ENCODE measurements around the gene KCNIP2.
A peak's percentile ranks its signal among the peaks of the same experiment; 100 is the strongest.

KCNIP2 gene

DNA sequence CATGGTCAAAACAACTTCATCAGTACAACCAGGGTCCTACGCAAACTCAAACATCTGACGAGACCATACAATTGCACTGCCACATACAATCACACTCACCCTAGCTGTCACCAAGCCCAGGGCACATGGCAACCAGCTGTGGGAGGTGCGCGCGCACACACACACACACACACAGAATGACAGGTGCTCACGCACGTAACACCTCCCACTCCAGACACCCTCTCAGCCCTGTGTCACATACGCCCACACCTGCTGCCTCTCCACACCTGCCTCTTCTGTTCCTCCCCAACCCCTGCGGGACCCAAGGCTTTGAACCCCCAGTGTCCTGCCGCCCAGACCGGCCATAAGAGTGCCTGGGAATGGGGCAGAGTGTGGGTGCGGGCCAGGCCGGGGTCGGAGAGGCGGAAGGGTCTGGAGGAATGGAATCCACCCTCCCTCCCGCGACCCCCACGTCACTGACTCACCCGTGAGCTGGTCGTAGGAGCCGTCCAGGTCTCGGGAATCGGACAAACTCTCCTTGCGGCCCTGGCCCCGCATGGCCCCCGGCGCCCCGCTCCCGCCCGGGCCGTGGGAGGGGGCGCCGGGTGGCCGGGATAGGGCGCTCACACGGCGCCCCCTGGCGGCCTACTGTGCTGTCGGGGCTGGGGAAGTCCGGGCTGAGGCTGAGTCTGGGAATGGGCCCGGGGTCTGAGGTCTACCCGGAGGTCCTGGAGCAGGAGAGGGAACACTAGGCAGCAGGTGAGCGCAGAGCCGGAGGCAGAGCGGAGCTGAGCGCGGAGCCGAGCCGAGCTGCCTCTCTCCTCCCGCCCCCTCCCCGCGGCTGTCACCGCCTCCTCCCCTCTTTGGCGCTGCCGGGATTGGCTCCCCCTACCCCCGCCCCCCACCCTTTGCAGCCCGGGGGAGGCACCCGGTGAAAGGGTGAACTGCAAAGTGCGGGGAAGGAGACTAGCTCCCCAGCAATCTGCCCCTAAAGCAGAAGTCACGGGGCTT is at the start of gene KCNIP2:
KCNIP2 (minus strand) TSS at position 769 of the 990 bp plus-strand sequence; CDS start at position 537, 232 bp downstream.
- peak; percentile 80 for DNase-seq

DNA sequence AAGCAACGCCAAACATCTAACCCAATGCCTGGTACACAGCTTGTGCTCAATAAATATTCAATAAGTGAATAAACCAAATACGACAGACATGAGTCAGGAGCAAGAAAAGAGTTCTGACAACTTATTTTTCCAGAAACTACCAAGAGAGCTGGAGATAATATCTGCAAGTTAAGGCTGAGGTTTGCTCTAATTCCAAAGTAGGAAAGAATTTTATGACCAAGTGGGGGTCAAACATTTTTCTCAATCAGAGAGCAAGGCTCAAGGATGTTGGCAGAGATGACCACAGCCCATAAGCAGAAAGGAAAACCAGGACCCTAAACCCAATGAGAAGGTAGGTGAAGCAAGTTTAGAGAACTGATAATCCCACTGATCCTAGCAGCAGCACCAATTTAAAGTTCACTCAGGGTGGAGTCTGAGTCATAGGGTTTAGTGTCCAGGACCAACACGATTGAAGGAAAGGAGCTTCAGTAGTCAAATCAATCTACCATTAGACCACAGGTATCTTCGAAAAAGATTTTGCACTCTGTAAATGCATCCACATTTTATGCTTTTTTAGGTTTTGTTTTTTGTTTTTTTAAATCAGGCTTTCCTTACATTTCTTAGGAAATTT is 49.3 kb upstream of the KCNIP2 start:
- peak; percentile 4 for DNase-seq

DNA sequence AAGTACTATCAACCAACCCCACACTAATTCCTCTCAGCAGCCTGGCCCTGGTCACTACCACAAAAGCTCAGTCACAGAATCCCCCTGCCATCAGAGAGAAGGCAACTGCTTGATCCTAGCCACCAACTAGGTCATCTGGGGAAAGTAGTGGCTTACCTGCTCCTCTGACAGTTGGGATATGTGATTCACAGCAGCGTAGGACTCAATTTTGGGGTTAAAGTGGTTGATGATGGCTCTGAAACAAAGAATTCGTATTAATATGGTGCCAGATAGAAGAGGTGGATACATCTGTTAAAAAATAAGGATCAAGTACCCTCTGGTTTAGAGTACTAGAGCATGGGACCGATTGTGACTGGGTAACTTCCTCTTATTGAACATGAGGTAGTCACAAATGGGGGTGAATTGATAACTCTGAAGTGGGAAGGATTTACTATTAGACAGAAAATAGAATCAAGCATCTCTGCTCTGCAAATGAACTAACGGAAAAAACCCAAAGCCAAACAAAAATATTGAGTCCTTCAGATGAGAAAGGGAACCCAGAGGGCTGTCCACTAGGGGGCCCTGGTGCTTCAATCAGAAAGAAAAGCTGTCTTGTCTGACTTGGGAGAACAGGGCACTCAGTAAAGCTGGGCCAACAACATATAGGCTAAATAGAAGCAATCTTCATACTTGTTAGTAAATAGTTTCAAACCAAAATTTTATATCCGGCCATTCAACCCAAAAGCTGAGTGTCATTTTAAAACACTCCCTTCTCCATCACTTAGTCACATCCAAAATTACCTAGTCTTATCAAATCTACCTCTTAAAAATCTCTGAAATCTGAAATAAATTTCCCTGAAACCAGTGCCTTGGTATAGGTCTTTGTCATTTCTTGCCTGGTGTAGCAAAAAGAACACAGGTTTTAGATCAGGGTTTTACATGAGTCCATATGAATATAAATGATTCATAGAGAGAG is 45.9 kb upstream of the KCNIP2 start:
- DNase-seq, result peak; percentile 79

GRCh38 chr10:101888251-101888949 is 44.8 kb upstream of the KCNIP2 start:
- DNase-seq, result peak; percentile 60

DNA sequence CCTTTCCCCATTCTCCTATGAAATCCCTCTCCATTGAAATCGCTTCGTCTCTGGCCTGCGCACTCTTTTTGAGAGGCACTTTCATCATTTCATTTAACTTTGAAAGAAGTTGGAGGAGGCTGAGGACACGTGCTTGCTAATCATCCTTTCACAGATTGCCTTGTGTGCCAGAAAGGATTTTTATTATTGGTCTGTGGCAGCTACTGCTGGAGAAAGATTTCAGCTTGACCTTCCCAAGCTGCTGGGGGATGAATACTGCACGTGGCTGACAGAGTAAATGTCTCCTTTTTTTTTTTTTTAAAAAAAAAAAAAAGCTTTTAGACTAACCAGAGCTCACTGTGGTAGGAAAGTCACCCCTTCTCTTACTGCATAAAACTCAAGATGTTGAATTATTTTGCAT is 44.2 kb upstream of the KCNIP2 start:
- DNase-seq, result no peak

GRCh38 chr10:101886521-101887312 is 43.1 kb upstream of the KCNIP2 start:
- no peak for DNase-seq

- no peak for DNase-seq
Observed at GRCh38 chr10:101881036-101881774, 37.6 kb upstream of the KCNIP2 start.

- DNase-seq, result no peak
Observed at GRCh38 chr10:101880232-101880573, 36.6 kb upstream of the KCNIP2 start.

- no peak for DNase-seq
Observed at GRCh38 chr10:101879456-101880231, 36.0 kb upstream of the KCNIP2 start.

GRCh38 chr10:101878869-101879268 is 35.3 kb upstream of the KCNIP2 start:
- DNase-seq, result no peak

GRCh38 chr10:101875068-101875688 is 31.6 kb upstream of the KCNIP2 start:
- no peak for DNase-seq

- DNase-seq, result peak; percentile 6
Observed at GRCh38 chr10:101874252-101874651, 30.7 kb upstream of the KCNIP2 start.

DNA sequence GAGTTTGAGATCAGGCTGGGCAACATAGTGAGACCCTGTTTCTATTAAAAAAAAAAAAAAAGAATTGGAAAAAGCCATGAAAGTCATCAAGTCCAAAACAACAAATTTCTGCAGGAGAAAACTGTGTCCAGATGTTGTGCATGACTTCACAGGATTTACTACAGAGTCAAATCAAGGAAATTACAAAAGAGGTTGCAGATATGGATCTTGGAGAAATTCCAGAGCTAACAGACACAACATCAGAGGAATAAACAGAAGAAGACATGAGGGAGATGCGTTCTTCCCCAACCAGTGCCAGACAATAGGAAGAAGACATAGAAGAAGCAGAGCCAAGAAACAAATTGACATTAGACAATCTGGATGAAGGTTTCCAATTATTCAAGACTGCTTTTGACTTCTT is 24.3 kb upstream of the KCNIP2 start:
- DNase-seq, result no peak

- no peak for DNase-seq
Observed at GRCh38 chr10:101859530-101859929, 15.9 kb upstream of the KCNIP2 start.

GRCh38 chr10:101858723-101859500 is 15.3 kb upstream of the KCNIP2 start:
- DNase-seq, result no peak

- DNase-seq, result no peak
Observed at GRCh38 chr10:101857802-101858476, 14.3 kb upstream of the KCNIP2 start.

DNA sequence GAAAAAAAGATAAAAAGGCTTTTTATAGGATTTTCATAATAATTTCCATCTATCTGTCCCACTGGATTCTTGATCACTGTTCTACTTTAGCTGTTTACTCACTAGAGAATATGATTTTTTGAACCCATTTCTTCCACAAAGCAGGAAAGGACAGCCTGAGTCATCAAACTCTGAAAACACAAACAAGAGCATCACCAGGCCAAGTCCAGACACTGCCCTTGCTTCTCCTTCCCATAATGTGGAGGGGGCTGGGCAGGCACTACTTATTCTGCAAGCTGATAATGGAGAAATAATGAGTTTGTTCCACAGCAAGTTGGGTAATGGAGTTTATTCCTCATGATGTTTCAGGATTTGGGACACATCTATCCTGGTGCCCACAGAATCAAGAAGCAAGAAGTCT is 13.0 kb upstream of the KCNIP2 start:
- DNase-seq, result no peak

Data from NCI-H69 (cell line).